Measurements from ENCODE around the gene UNC13D. TPM values are rescaled to one million over a fixed set of nuclear protein-coding genes. Genes with fewer than 3 reads are reported as not detected.

Gene UNC13D
- total and polyA plus RNA-seq, 9 of the 15 experiments (the other 6 are each of a cell fraction or from before 2014, with no cell fraction given) = 0.86 to 244 (median 69.2) TPM

- DNase-seq (ENCODE audit: extremely low read depth in 1 of 4, low spot score in 3 of 4) (peak; percentile 73 to 91 (median 86)), FAIRE-seq (peak; percentile 73), ATAC-seq (peak; percentile 90)
- Histone ChIP-seq H3K36me3 (ENCODE audit: control insufficient read depth, insufficient read depth, low read length) (no peaks in the 10 kb centered on the region), H3K79me2 (ENCODE audit: control insufficient read depth, insufficient read depth, low read length) (no peaks in the 10 kb centered on the region), H3K9ac (ENCODE audit: insufficient read depth in 1 of 2, low read depth in 2 of 2, low read length in 2 of 2) (peak within 1 kb of the TSS; percentile 58 to 93), H3K9me1 (ENCODE audit: control insufficient read depth, insufficient read depth, low read length) (no peaks in the 10 kb centered on the region), H3K4me3 (peak within 1 kb of the TSS; percentile 45), H3K4me2 (ENCODE audit: insufficient read depth, low read length) (peak within 1 kb of the TSS; percentile 76), H3K9me3 (replicated peaks; ENCODE audit: control insufficient read depth, insufficient read depth, low read depth, low read length) (no peaks in the 10 kb centered on the region), H3K27me3 (ENCODE audit: control insufficient read depth in 2 of 2, insufficient read depth in 2 of 2, low read length in 2 of 2) (no peaks in the 10 kb centered on the region), H3K4me1 (replicated peaks in 1 of 2; ENCODE audit: control insufficient read depth in 2 of 2, insufficient read depth in 2 of 2, low read length in 2 of 2) (peaks cover 3 to 61% of the 10 kb centered on the region in 2 experiments; a peak in 3 of 5 replicates), H3K27ac (ENCODE audit: extremely low read depth, low read depth, low read length) (peak within 1 kb of the TSS; percentile 44; the same call in 1 of the 3 replicates), H4K20me1 (replicated peaks; ENCODE audit: control insufficient read depth, insufficient read depth, low read length) (no peaks in the 10 kb centered on the region), H2AFZ (ENCODE audit: low read depth, low read length) (peak within 1 kb of the TSS; percentile 97)
- BruUV-seq (replicated peaks) = no TSS peak
- intact Hi-C loops (cut with micrococcal nuclease) = no loop called here
- 13% methylated on average over 40 of the region's 87 CpGs for WGBS (ENCODE audit: insufficient coverage, low coverage, missing lambda C conversion rate)
- in situ Hi-C loops (cut with MboI) = no loop called here
- ChIA-PET CTCF (ENCODE audit: low intra/inter-chr PET ratio) (no interaction called here), POLR2A (interaction anchor here (0.6 to 15.8 kb wide), 9 partner anchors 14 to 393 kb away, joined by 3 to 169 read pairs (median 4); partner anchors contain the start of gene TRIM65)
- TF ChIP-seq NR1H2 (CRISPR knock-in tag; IDR thresholded peaks at IDR 0.05) = 0 out of 2 replicates have a peak, but pooled peaks have one; percentile 40
- TF ChIP-seq HOXB6 (CRISPR knock-in tag; IDR thresholded peaks at IDR 0.05; ENCODE audit: borderline replicate concordance) = no peak
- peak in 2 of 3 experiments; percentile 16 to 42; a peak in 2 of 6 replicates for TF ChIP-seq CTCF (IDR thresholded peaks at IDR 0.05 in 2 of 3, conservative IDR thresholded peaks at IDR 0.05 in 1 of 3; ENCODE audit: insufficient read depth in 2 of 3, low read depth in 1 of 3, low read length in 3 of 3)
- TF ChIP-seq NRF1 (conservative IDR thresholded peaks at IDR 0.05 in 1 of 2, IDR thresholded peaks at IDR 0.05 in 1 of 2) = peak in 1 of 2 experiments; percentile 30; a peak in 1 of 4 replicates
- no peak for TF ChIP-seq KDM4B (IDR thresholded peaks at IDR 0.05; ENCODE audit: borderline replicate concordance in 2 of 2, low read depth in 1 of 2)
- TF ChIP-seq YY1 (IDR thresholded peaks at IDR 0.05; ENCODE audit: borderline replicate concordance in 1 of 3, control insufficient read depth in 1 of 3, extremely low read depth in 1 of 3, insufficient read depth in 3 of 3, insufficient read length in 1 of 3, insufficient replicate concordance in 2 of 3, low read depth in 1 of 3, low read length in 2 of 3) = peak in 2 of 3 experiments; percentile 7 to 25
- TF ChIP-seq RBFOX2 (IDR thresholded peaks at IDR 0.05; ENCODE audit: low read depth, low read length) = peak; percentile 66; the same call in 1 of the 2 replicates
- peak; percentile 61; the same call in 1 of the 2 replicates for TF ChIP-seq PHF8 (IDR thresholded peaks at IDR 0.05; ENCODE audit: borderline replicate concordance, low read length)
- TF ChIP-seq HMGN3 (IDR thresholded peaks at IDR 0.05; ENCODE audit: borderline replicate concordance, extremely low read depth, insufficient read length, low read depth, low read length) = peak; percentile 19
- TF ChIP-seq, protein P1, sequence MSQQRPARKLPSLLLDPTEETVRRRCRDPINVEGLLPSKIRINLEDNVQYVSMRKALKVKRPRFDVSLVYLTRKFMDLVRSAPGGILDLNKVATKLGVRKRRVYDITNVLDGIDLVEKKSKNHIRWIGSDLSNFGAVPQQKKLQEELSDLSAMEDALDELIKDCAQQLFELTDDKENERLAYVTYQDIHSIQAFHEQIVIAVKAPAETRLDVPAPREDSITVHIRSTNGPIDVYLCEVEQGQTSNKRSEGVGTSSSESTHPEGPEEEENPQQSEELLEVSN (IDR thresholded peaks at IDR 0.05; ENCODE audit: borderline replicate concordance in 1 of 2, extremely low read depth in 1 of 2, insufficient read depth in 1 of 2, insufficient read length in 1 of 2, low read depth in 1 of 2, low read length in 1 of 2, poor library complexity in 1 of 2, severe bottlenecking in 1 of 2) = peak; percentile 7 to 44
Observed at GRCh38 chr17:75878174-75878998, 34.2 kb upstream of the UNC13D start, which contains the start of gene TRIM47. Gene TRIM47 (minus strand): TSS chr17:75878581. CDS start chr17:75878548, 33 bp downstream.
